Neural progenitor cell (in vitro differentiated cells): Measurements from ENCODE around the gene RBM6. TPM values are rescaled to one million over a fixed set of nuclear protein-coding genes. Genes with fewer than 3 reads are reported as not detected.

ENCODE experiments used
- DNase-seq: peaks from one replicate; pipeline ENCODE4 v3.0.0-alpha.2; 2016; ENCODE audit warnings: low spot score
- H2AFZ ChIP-seq: fragments of 200-600 bp; sonication (generic); replicated peaks from 2 replicates; pipeline ENCODE4 v1.6.1; 2016; ENCODE audit warnings: antibody characterized with exemption
- H3F3A ChIP-seq: fragments of 200-600 bp; sonication (generic); 2 replicates; pipeline ENCODE4 v1.6.1; 2016; ENCODE audit warnings: antibody characterized with exemption, low read depth
- H3K27ac ChIP-seq: fragments of 200-600 bp; sonication (generic); 2 replicates; pipeline ENCODE4 v1.5.1; 2016; ENCODE audit warnings: mild to moderate bottlenecking
- H3K27me3 ChIP-seq: fragments of 200-600 bp; sonication (generic); 2 replicates; pipeline ENCODE4 v1.6.1; 2016; ENCODE audit warnings: mild to moderate bottlenecking, moderate library complexity
- H3K36me3 ChIP-seq: fragments of 200-600 bp; sonication (generic); 2 replicates; pipeline ENCODE4 v1.5.1; 2016
- H3K4me1 ChIP-seq: fragments of 200-600 bp; sonication (generic); 2 replicates; pipeline ENCODE4 v1.6.1; 2016; ENCODE audit warnings: mixed run types
- H3K4me2 ChIP-seq: fragments of 200-600 bp; sonication (generic); 2 replicates; pipeline ENCODE4 v1.6.1; 2016
- H3K4me3 ChIP-seq: fragments of 200-600 bp; sonication (generic); 2 replicates; pipeline ENCODE4 v1.5.1; 2016
- H3K79me2 ChIP-seq: fragments of 200-600 bp; sonication (generic); 2 replicates; pipeline ENCODE4 v1.6.1; 2016; ENCODE audit warnings: low read depth
- H3K9ac ChIP-seq: fragments of 200-600 bp; sonication (generic); 2 replicates; pipeline ENCODE4 v1.6.1; 2016
- H3K9me3 ChIP-seq: fragments of 200-600 bp; sonication (generic); 2 replicates; pipeline ENCODE4 v1.5.1; 2016; ENCODE audit warnings: low read depth
- H4K20me1 ChIP-seq: fragments of 200-600 bp; sonication (generic); 2 replicates; pipeline ENCODE4 v1.6.1; 2016; ENCODE audit warnings: low read depth
- H3K27ac Mint-ChIP-seq: 3 replicates; pipeline ENCODE4 v1.8.0; 2021; ENCODE audit warnings: mixed read lengths
- H3K27me3 Mint-ChIP-seq: 2 replicates; pipeline ENCODE4 v1.8.0; 2022; ENCODE audit warnings: low read depth, mild to moderate bottlenecking, inconsistent platforms, moderate library complexity, mixed read lengths; ENCODE audit not compliant: insufficient read depth
- H3K36me3 Mint-ChIP-seq: 3 replicates; pipeline ENCODE4 v1.8.0; 2021; ENCODE audit warnings: mixed read lengths
- H3K4me1 Mint-ChIP-seq: 3 replicates; pipeline ENCODE4 v1.8.0; 2021; ENCODE audit warnings: mixed read lengths
- H3K4me3 Mint-ChIP-seq: 3 replicates; pipeline ENCODE4 v1.8.0; 2021; ENCODE audit warnings: mild to moderate bottlenecking, moderate library complexity, mixed read lengths
- H3K9me3 Mint-ChIP-seq: 3 replicates; pipeline ENCODE4 v1.8.0; 2020; ENCODE audit warnings: mixed read lengths
- EZH2 ChIP-seq: fragments of 200-600 bp; sonication (generic); IDR thresholded peaks from 2 replicates; pipeline ENCODE4 v1.6.1; 2017; ENCODE audit warnings: antibody characterized with exemption, mild to moderate bottlenecking, moderate library complexity
- EZH2phosphoT487 ChIP-seq: fragments of 200-600 bp; sonication (generic); IDR thresholded peaks from 2 replicates; pipeline ENCODE4 v1.6.1; 2017; ENCODE audit warnings: antibody characterized with exemption
- total RNA-seq: library from RNA; depleted of rRNA; stranded (reverse); fragments of >200 nt; gene quantifications from 2 replicates; pipeline ENCODE4 v1.2.3, GENCODE V29; 2015; ENCODE audit warnings: low replicate concordance
- TF ChIP-seq, protein P1 (sequence below): fragments of 200-600 bp; sonication (generic); IDR thresholded peaks from 2 replicates; pipeline ENCODE4 v1.5.1; 2017; ENCODE audit warnings: antibody characterized with exemption, mild to moderate bottlenecking

Gene RBM6
- total RNA-seq, 1 donor from 2014 or later: 170 TPM

GRCh38 chr3:49952924-49953323 lies 13.0 kb downstream of the RBM6 start:
- no peak for TF ChIP-seq EZH2phosphoT487
- TF ChIP-seq, protein P1, sequence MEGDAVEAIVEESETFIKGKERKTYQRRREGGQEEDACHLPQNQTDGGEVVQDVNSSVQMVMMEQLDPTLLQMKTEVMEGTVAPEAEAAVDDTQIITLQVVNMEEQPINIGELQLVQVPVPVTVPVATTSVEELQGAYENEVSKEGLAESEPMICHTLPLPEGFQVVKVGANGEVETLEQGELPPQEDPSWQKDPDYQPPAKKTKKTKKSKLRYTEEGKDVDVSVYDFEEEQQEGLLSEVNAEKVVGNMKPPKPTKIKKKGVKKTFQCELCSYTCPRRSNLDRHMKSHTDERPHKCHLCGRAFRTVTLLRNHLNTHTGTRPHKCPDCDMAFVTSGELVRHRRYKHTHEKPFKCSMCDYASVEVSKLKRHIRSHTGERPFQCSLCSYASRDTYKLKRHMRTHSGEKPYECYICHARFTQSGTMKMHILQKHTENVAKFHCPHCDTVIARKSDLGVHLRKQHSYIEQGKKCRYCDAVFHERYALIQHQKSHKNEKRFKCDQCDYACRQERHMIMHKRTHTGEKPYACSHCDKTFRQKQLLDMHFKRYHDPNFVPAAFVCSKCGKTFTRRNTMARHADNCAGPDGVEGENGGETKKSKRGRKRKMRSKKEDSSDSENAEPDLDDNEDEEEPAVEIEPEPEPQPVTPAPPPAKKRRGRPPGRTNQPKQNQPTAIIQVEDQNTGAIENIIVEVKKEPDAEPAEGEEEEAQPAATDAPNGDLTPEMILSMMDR: no peak
- no peak for TF ChIP-seq EZH2
- H3K79me2 ChIP-seq: peaks cover 100% of the 10 kb centered on the region
- H3K27me3 ChIP-seq: no peaks in the 10 kb centered on the region
- H3K27ac ChIP-seq: no peak overlapping the region
- H2AFZ ChIP-seq: no peak overlapping the region
- peaks cover 75% of the 10 kb centered on the region for H4K20me1 ChIP-seq
- peaks cover 4% of the 10 kb centered on the region for H3K9me3 Mint-ChIP-seq
- no peaks in the 10 kb centered on the region for H3K27me3 Mint-ChIP-seq
- H3K4me3 ChIP-seq: no peak overlapping the region
- H3K36me3 Mint-ChIP-seq: peaks cover 7% of the 10 kb centered on the region
- no peaks in the 10 kb centered on the region for H3K4me1 ChIP-seq
- no peak for DNase-seq
- H3F3A ChIP-seq: peaks cover 3% of the 10 kb centered on the region
- no peaks in the 10 kb centered on the region for H3K9me3 ChIP-seq
- H3K4me2 ChIP-seq: no peak overlapping the region
- H3K27ac Mint-ChIP-seq: no peak overlapping the region
- no peaks in the 10 kb centered on the region for H3K4me1 Mint-ChIP-seq
- no peak overlapping the region for H3K9ac ChIP-seq
- H3K36me3 ChIP-seq: no peaks in the 10 kb centered on the region
- no peak overlapping the region for H3K4me3 Mint-ChIP-seq

DNA sequence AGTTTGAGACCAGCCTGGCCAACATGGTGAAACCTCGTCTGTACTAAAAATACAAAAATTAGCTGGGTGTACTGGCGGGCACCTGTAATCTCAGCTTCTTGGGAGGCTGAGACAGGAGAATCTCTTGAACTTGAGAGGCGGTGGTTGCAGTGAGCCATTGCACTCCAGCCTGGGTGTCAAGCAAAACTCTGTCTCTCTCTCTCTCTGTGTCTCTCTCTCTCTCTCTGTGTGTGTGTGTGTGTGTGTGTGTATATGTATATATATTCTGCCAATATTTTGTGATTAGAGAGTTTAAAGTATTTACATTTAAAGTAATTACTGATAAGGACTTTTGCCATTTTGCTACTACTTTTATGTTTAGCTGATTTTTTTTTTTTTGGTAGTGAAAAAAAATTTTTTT lies 15.7 kb downstream of the RBM6 start:
- no peak overlapping the region for H3K27ac Mint-ChIP-seq

GRCh38 chr3:49966233-49966942 lies 26.4 kb downstream of the RBM6 start:
- Histone ChIP-seq H3K9ac (no peak overlapping the region), H3K4me1 (peaks cover 5% of the 10 kb centered on the region), H3F3A (peaks cover 12% of the 10 kb centered on the region), H3K4me2 (no peak overlapping the region), H3K4me3 (no peak overlapping the region), H3K79me2 (peaks cover 92% of the 10 kb centered on the region), H2AFZ (no peak overlapping the region), H3K36me3 (peaks cover 10% of the 10 kb centered on the region), H4K20me1 (peaks cover 12% of the 10 kb centered on the region), H3K27me3 (no peaks in the 10 kb centered on the region), H3K27ac (peak overlapping the region; percentile 61), H3K9me3 (no peaks in the 10 kb centered on the region)
- no peak for DNase-seq
- Mint-ChIP-seq H3K4me3 (no peak overlapping the region), H3K36me3 (peaks cover 24% of the 10 kb centered on the region), H3K9me3 (no peaks in the 10 kb centered on the region), H3K4me1 (peaks cover 6% of the 10 kb centered on the region), H3K27me3 (no peaks in the 10 kb centered on the region), H3K27ac (no peak overlapping the region)
- TF ChIP-seq EZH2phosphoT487: no peak
- TF ChIP-seq, protein P1: no peak

More for the DNA sequence above, 15.7 kb downstream of the RBM6 start:
- H3K9ac ChIP-seq: no peak overlapping the region
- no peak overlapping the region for H3K27ac ChIP-seq
- H3K4me1 Mint-ChIP-seq: no peaks in the 10 kb centered on the region
- H3K27me3 Mint-ChIP-seq: no peaks in the 10 kb centered on the region
- H3F3A ChIP-seq: peaks cover 6% of the 10 kb centered on the region
- H3K79me2 ChIP-seq: peaks cover 98% of the 10 kb centered on the region
- no peak overlapping the region for H2AFZ ChIP-seq
- H3K4me3 ChIP-seq: no peak overlapping the region
- peaks cover 4% of the 10 kb centered on the region for H3K9me3 Mint-ChIP-seq
- H3K4me3 Mint-ChIP-seq: no peak overlapping the region
- H3K36me3 ChIP-seq: no peaks in the 10 kb centered on the region
- no peaks in the 10 kb centered on the region for H3K27me3 ChIP-seq
- no peak overlapping the region for H3K4me2 ChIP-seq
- H3K4me1 ChIP-seq: no peaks in the 10 kb centered on the region
- TF ChIP-seq EZH2: no peak
- no peak for TF ChIP-seq EZH2phosphoT487
- TF ChIP-seq, protein P1: no peak
- DNase-seq: no peak
- H3K36me3 Mint-ChIP-seq: peaks cover 16% of the 10 kb centered on the region
- no peaks in the 10 kb centered on the region for H3K9me3 ChIP-seq
- peaks cover 60% of the 10 kb centered on the region for H4K20me1 ChIP-seq
